ENCODE data around the gene LRRC57.
A peak's percentile ranks its signal among the peaks of the same experiment; 100 is the strongest.

Gene LRRC57

GRCh38 chr15:42490671-42491538, 57.7 kb downstream of the LRRC57 start, which contains the start of gene ZNF106:
TSS of gene ZNF106 (minus strand) at chr15:42491141. CDS start at chr15:42472289, 18,852 bp downstream.
- DNase-seq = peak; percentile 82

GRCh38 chr15:42490291-42490670, 58.3 kb downstream of the LRRC57 start:
- no peak for DNase-seq
